K562 (cell line): ENCODE data around the gene ADD2. TPM values are rescaled to one million over a fixed set of nuclear protein-coding genes. Genes with fewer than 3 reads are reported as not detected.

ENCODE experiments used
- ATAC-seq: fragments of 200-7000 bp; cut with Tn5 transposase; 3 replicates; pipeline ENCODE4 v1.9.1; 2020; ENCODE audit warnings: moderate library complexity
- BruUV-seq: library from RNA; stranded (reverse); fragments of 400-500 nt; replicated peaks from 2 replicates; lab custom pipeline; 2021; lab: Mats Ljungman, UMichigan
- CTCF ChIA-PET: fragments of 300-600 bp; formaldehyde crosslinking; extraction: SDS; loops from one replicate; lab custom pipeline; 2021; ENCODE audit warnings: low intra/inter-chr PET ratio; lab: Yijun Ruan, JAX
- POLR2A ChIA-PET: fragments of 300-600, 350-650 bp; sonication (Branson Sonifier 250); formaldehyde crosslinking; extraction: SDS; loops from one replicate; lab custom pipeline; 2021; ENCODE audit warnings: antibody characterized with exemption, inconsistent platforms; lab: Yijun Ruan, JAX
- DNase-seq, 4 experiments: peaks; one replicate each; pipeline versions ENCODE4 v3.0.0 to v3.0.0-alpha.2; 2011 to 2018; ENCODE audit warnings: low spot score in 3 of 4, mixed read lengths in 3 of 4; ENCODE audit errors: extremely low read depth in 1 of 4
- FAIRE-seq: peaks from 2 replicates; lab custom pipeline; 2011; peaks lifted over from hg19 to GRCh38; lab: Jason Lieb, UNC
- H2AFZ ChIP-seq: 2 replicates; pipeline ENCODE4 v1.6.0; 2011; ENCODE audit warnings: low read depth, low read length, control low read depth, inconsistent platforms
- H3K27ac ChIP-seq: fragments of 200-600 bp; 3 replicates; pipeline ENCODE4 v1.8.0; 2011; ENCODE audit warnings: low read depth, mild to moderate bottlenecking, control low read depth, inconsistent platforms, low read length, moderate library complexity, mixed read lengths; ENCODE audit errors: extremely low read depth
- H3K27me3 ChIP-seq, 2 experiments: fragments of 300-600 bp in 1 of 2; 2 replicates in 1 of 2; 3 replicates in 1 of 2; pipeline versions ENCODE4 v1.6.0 to v1.8.0; 2011; ENCODE audit warnings: inconsistent platforms in 2 of 2, low read length in 2 of 2, mild to moderate bottlenecking in 1 of 2, mixed read lengths in 1 of 2, moderate library complexity in 1 of 2; ENCODE audit not compliant: control insufficient read depth in 2 of 2, insufficient read depth in 2 of 2
- H3K36me3 ChIP-seq: fragments of 300-600 bp; 3 replicates; pipeline ENCODE4 v1.8.0; 2011; ENCODE audit warnings: mild to moderate bottlenecking, low read length, inconsistent platforms; ENCODE audit not compliant: control insufficient read depth, insufficient read depth
- H3K4me1 ChIP-seq, 2 experiments: fragments of 200-600 bp in 1 of 2; replicated peaks in 1 of 2; 2 replicates in 1 of 2; 3 replicates in 1 of 2; pipeline versions ENCODE4 v1.5.1 to v1.8.0; 2011; ENCODE audit warnings: inconsistent platforms in 2 of 2, low read length in 2 of 2, mild to moderate bottlenecking in 1 of 2, mixed read lengths in 1 of 2, moderate library complexity in 1 of 2; ENCODE audit not compliant: control insufficient read depth in 2 of 2, insufficient read depth in 2 of 2
- H3K4me2 ChIP-seq: 2 replicates; pipeline ENCODE4 v1.6.1; 2011; ENCODE audit warnings: low read length, control low read depth, inconsistent platforms, mixed read lengths; ENCODE audit not compliant: insufficient read depth
- H3K4me3 ChIP-seq: fragments of 200-600 bp; sonication (generic), shearing (Covaris generic); 2 replicates; pipeline ENCODE4 v1.5.1; 2016; ENCODE audit warnings: control low read depth, inconsistent platforms
- H3K79me2 ChIP-seq: fragments of 200-600 bp; 3 replicates; pipeline ENCODE4 v1.8.0; 2011; ENCODE audit warnings: low read length, inconsistent platforms; ENCODE audit not compliant: control insufficient read depth, insufficient read depth
- H3K9ac ChIP-seq, 2 experiments: 2 replicates each; pipeline versions ENCODE4 v1.6.0 to v1.6.1; 2011; ENCODE audit warnings: low read depth in 2 of 2, low read length in 2 of 2, control low read depth in 1 of 2, inconsistent platforms in 1 of 2, mild to moderate bottlenecking in 1 of 2, mixed read lengths in 1 of 2; ENCODE audit not compliant: insufficient read depth in 1 of 2
- H3K9me1 ChIP-seq: one replicate; pipeline ENCODE4 v1.6.0; 2011; ENCODE audit warnings: inconsistent platforms, mild to moderate bottlenecking, low read length, moderate library complexity; ENCODE audit not compliant: control insufficient read depth, insufficient read depth
- H3K9me3 ChIP-seq: replicated peaks from 2 replicates; pipeline ENCODE4 v1.5.1; 2011; ENCODE audit warnings: low read depth, low read length, inconsistent platforms; ENCODE audit not compliant: control insufficient read depth, insufficient read depth
- H4K20me1 ChIP-seq: replicated peaks from 2 replicates; pipeline ENCODE4 v1.6.1; 2011; ENCODE audit warnings: low read length, inconsistent platforms, mixed read lengths; ENCODE audit not compliant: control insufficient read depth, insufficient read depth
- BRD9 ChIP-seq: fragments of 450-650 bp; IDR thresholded peaks from 2 replicates; pipeline ENCODE4 v1.6.1; 2018; ENCODE audit warnings: low read depth; ENCODE audit not compliant: partially characterized antibody
- C11orf30 ChIP-seq: fragments of 450-650 bp; IDR thresholded peaks from 2 replicates; pipeline ENCODE4 v1.6.1; 2016; ENCODE audit warnings: low read depth, mild to moderate bottlenecking
- CEBPB ChIP-seq: fragments of 450-650 bp; IDR thresholded peaks from 2 replicates; pipeline ENCODE4 v1.6.1; 2016; ENCODE audit warnings: missing genetic modification characterization, missing compliant biosample characterization
- DMBX1 ChIP-seq: fragments of 250-450 bp; sonication (Bioruptor Pico); IDR thresholded peaks from 2 replicates; pipeline ENCODE4 v1.8.0; 2022; ENCODE audit warnings: inconsistent platforms, mild to moderate bottlenecking, moderate library complexity, borderline replicate concordance
- EP400 ChIP-seq: fragments of 450-650 bp; IDR thresholded peaks from 2 replicates; pipeline ENCODE4 v1.6.1; 2017; ENCODE audit warnings: antibody characterized with exemption, mild to moderate bottlenecking, moderate library complexity
- ESRRB ChIP-seq: fragments of 250-450 bp; sonication (Bioruptor Pico); IDR thresholded peaks from 2 replicates; pipeline ENCODE4 v1.5.0; 2020; ENCODE audit warnings: mild to moderate bottlenecking, moderate library complexity, borderline replicate concordance
- HBP1 ChIP-seq: fragments of 450-650 bp; formaldehyde crosslinking; IDR thresholded peaks from 2 replicates; pipeline ENCODE4 v1.4.0; 2022; ENCODE audit warnings: missing genetic modification characterization
- KDM5B ChIP-seq: fragments of 200-600 bp; sonication (generic); IDR thresholded peaks from 2 replicates; pipeline ENCODE4 v1.6.1; 2012; ENCODE audit warnings: low read depth, mild to moderate bottlenecking, moderate library complexity, low read length, control low read depth, inconsistent platforms; ENCODE audit not compliant: insufficient replicate concordance
- MAFF ChIP-seq: IDR thresholded peaks from 2 replicates; pipeline ENCODE4 v1.6.1; 2012; ENCODE audit warnings: low read length, improper control_type of control experiment
- MCM7 ChIP-seq, 2 experiments: fragments of 450-650 bp; IDR thresholded peaks; 2 replicates each; pipeline ENCODE4 v1.6.1; 2016 to 2018
- NBN ChIP-seq: fragments of 450-650 bp; IDR thresholded peaks from 2 replicates; pipeline ENCODE4 v1.6.1; 2016; ENCODE audit warnings: low read depth, mild to moderate bottlenecking
- NFE2 ChIP-seq: IDR thresholded peaks from 2 replicates; pipeline ENCODE4 v1.6.1; 2014; ENCODE audit warnings: antibody characterized with exemption, low read depth
- NFE2L1 ChIP-seq: fragments of 450-650 bp; IDR thresholded peaks from 2 replicates; pipeline ENCODE4 v1.6.1; 2016; ENCODE audit warnings: missing genetic modification characterization, low read depth, mild to moderate bottlenecking, missing compliant biosample characterization, moderate library complexity, borderline replicate concordance
- RBM15 ChIP-seq: fragments of 200-400 bp; formaldehyde crosslinking; IDR thresholded peaks from 2 replicates; pipeline ENCODE4 v1.6.1; 2018; ENCODE audit warnings: mild to moderate bottlenecking, low read length, moderate library complexity; ENCODE audit not compliant: insufficient read depth
- RFX5 ChIP-seq: IDR thresholded peaks from 2 replicates; pipeline ENCODE4 v1.6.1; 2011; ENCODE audit warnings: low read depth, mild to moderate bottlenecking, improper control_type of control experiment, low read length
- TAF15 ChIP-seq: fragments of 200-400 bp; formaldehyde crosslinking; IDR thresholded peaks from 2 replicates; pipeline ENCODE4 v1.6.1; 2017; ENCODE audit warnings: mild to moderate bottlenecking, low read depth, low read length, moderate library complexity
- ZC3H4 ChIP-seq: sonication (generic); formaldehyde crosslinking; IDR thresholded peaks from 2 replicates; pipeline ENCODE4 v1.9.0; 2021; ENCODE audit warnings: missing genetic modification reagents, borderline replicate concordance
- ZNF561 ChIP-seq: fragments of 450-650 bp; formaldehyde crosslinking; conservative IDR thresholded peaks from 2 replicates; pipeline ENCODE4 v1.4.0; 2020; ENCODE audit warnings: mild to moderate bottlenecking, moderate library complexity
- whole genome bisulfite sequencing: fragments of 100-300 bp; shearing (Covaris generic); methylation state at CpG from one replicate; pipeline ENCODE4 v1.1.6; 2016; ENCODE audit warnings: low coverage, mixed read lengths; ENCODE audit not compliant: insufficient coverage; ENCODE audit errors: missing lambda C conversion rate; 5-methylcytosine and 5-hydroxymethylcytosine counted together
- in situ Hi-C: fragments of 300-500 bp; cut with MboI; formaldehyde crosslinking; loops from 4 replicates; pipeline ENCODE4 v1.15.0; 2018; ENCODE audit warnings: inconsistent platforms, mixed read lengths
- intact Hi-C: fragments of 100-400 bp; cut with micrococcal nuclease; formaldehyde crosslinking; loops from 2 replicates; pipeline ENCODE4 v1.14.2; 2022
- polyA plus RNA-seq, 8 experiments: library from polyadenylated mRNA; depleted of rRNA in 4 of 8; stranded (reverse) in 5 of 8; unstranded in 3 of 8; fragments of >200 nt; fragmentation: Nextera tagmentation in 2 of 8; fragmentation: Illumina TruSeq in 1 of 8; extraction: Ambion mirVana in 2 of 8; extraction: Trizol in 1 of 8; gene quantifications; 2 replicates each; pipeline versions ENCODE4 v1.2.1 to v1.2.3, GENCODE V29; 2011 to 2014; ENCODE audit warnings: inconsistent platforms in 1 of 8, missing spikeins in 1 of 8
- total RNA-seq, 7 experiments: library from RNA; depleted of rRNA in 6 of 7; stranded (reverse); fragments of >200 nt in 6 of 7; fragmentation: Illumina TruSeq in 2 of 7; extraction: Trizol in 2 of 7; gene quantifications; 2 replicates each; pipeline versions ENCODE4 v1.2.1 to v1.2.3, GENCODE V29; 2011 to 2021; ENCODE audit warnings: low replicate concordance in 1 of 7
- TF ChIP-seq, protein P1 (sequence below): fragments of 250-450 bp; sonication (Bioruptor Pico); IDR thresholded peaks from 2 replicates; pipeline ENCODE4 v1.8.0; 2022; ENCODE audit warnings: inconsistent platforms

Gene ADD2
- total and polyA plus RNA-seq, 9 of the 15 experiments (the other 6 are each of a cell fraction or from before 2014, with no cell fraction given), result 3.5 to 63.0 (median 36.2) TPM

DNA sequence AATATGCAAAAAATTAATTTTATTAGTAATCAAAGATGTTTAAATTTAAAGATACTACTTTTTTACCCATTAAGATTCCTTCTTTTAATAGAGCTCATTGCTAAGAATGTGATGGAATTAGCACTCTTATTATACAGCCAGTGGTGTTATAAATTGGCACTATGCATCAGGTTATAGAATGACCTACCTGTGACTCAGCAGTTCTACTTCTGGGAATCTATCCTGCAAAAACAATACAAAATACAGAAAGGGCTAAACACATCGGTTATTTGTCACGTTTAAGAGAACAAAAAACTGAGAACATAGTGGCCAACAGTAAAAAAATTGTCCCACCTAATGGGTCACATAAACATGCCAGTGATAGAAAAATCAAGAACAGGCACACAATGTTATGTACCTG is 9.4 kb upstream of the ADD2 start:
- no TSS peak for BruUV-seq
- 0 out of 2 replicates have a peak overlapping the region, but pooled peaks have one; percentile 17 for H2AFZ ChIP-seq
- H3K4me2 ChIP-seq, result no peak overlapping the region; the same call in 1 of the 2 replicates
- TF ChIP-seq NFE2 (peak; percentile 89), KDM5B (no peak), NFE2L1 (tag) (peak; percentile 83; the same call in 1 of the 2 replicates), MAFF (peak; percentile 81), MCM7 (IDR thresholded peaks at IDR 0.05) (no peak), HBP1 (CRISPR knock-in tag) (no peak), EP400 (peak; percentile 25; the same call in 1 of the 2 replicates), RBM15 (no peak), ZNF561 (CRISPR knock-in tag) (no peak), BRD9 (no peak), RFX5 (no peak), CEBPB (tag) (no peak), TAF15 (no peak), DMBX1 (CRISPR knock-in tag) (no peak), ZC3H4 (CRISPR knock-in tag) (no peak), C11orf30 (peak; percentile 88), ESRRB (CRISPR knock-in tag) (no peak), NBN (no peak)
- TF ChIP-seq, protein P1, sequence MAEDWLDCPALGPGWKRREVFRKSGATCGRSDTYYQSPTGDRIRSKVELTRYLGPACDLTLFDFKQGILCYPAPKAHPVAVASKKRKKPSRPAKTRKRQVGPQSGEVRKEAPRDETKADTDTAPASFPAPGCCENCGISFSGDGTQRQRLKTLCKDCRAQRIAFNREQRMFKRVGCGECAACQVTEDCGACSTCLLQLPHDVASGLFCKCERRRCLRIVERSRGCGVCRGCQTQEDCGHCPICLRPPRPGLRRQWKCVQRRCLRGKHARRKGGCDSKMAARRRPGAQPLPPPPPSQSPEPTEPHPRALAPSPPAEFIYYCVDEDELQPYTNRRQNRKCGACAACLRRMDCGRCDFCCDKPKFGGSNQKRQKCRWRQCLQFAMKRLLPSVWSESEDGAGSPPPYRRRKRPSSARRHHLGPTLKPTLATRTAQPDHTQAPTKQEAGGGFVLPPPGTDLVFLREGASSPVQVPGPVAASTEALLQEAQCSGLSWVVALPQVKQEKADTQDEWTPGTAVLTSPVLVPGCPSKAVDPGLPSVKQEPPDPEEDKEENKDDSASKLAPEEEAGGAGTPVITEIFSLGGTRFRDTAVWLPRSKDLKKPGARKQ, result no peak

More for the DNA sequence above, 9.4 kb upstream of the ADD2 start:
- H4K20me1 ChIP-seq, result no peaks in the 10 kb centered on the region
- intact Hi-C loops, result no loop called here
- no peaks in the 10 kb centered on the region for H3K9me3 ChIP-seq
- no peaks in the 10 kb centered on the region for H3K27me3 ChIP-seq
- H3K4me3 ChIP-seq, result no peak overlapping the region
- H3K27ac ChIP-seq, result no peak overlapping the region
- H3K36me3 ChIP-seq, result no peaks in the 10 kb centered on the region
- no peaks in the 10 kb centered on the region for H3K9me1 ChIP-seq
- H3K9ac ChIP-seq, result no peak overlapping the region
- FAIRE-seq (peak; percentile 54), DNase-seq (peak in 1 of 4 experiments; percentile 21), ATAC-seq (no peak)
- no peaks in the 10 kb centered on the region for H3K79me2 ChIP-seq
- CTCF ChIA-PET, result interaction anchor here (0.7 kb wide), 1 partner anchor 188 kb away, joined by 3 read pairs; no protein-coding TSS in a partner anchor
- 4% methylated on average over 2 of the region's 2 CpGs for WGBS
- peaks cover 0 to 8% of the 10 kb centered on the region in 2 experiments; a peak in 3 of 5 replicates for H3K4me1 ChIP-seq
- in situ Hi-C loops, result loop anchor here (25.0 kb wide), 1 partner anchor 465 kb away; the partner anchor contains the start of gene FAM136A
- POLR2A ChIA-PET, result no interaction called here
